Mesenchymal stem cell (in vitro differentiated cells and primary cell): Measurements from ENCODE around the gene DPEP3.

Experiments
- DNase-seq: peaks from one replicate; pipeline ENCODE4 v3.0.0-alpha.2; 2013
- H2AFZ ChIP-seq: one replicate; pipeline ENCODE4 v1.6.1; 2013; ENCODE audit warnings: low read depth, mild to moderate bottlenecking, control low read depth, inconsistent platforms, low read length, moderate library complexity
- H2AK5ac ChIP-seq: 2 replicates; pipeline ENCODE4 v1.6.1; 2013; ENCODE audit warnings: low read length, moderate library complexity, mild to moderate bottlenecking, inconsistent platforms; ENCODE audit not compliant: severe bottlenecking
- H2BK120ac ChIP-seq: one replicate; pipeline ENCODE4 v1.6.1; 2013; ENCODE audit warnings: low read depth, mild to moderate bottlenecking, inconsistent platforms, low read length, moderate library complexity
- H2BK12ac ChIP-seq, 2 experiments: one replicate each; pipeline ENCODE4 v1.6.1; 2013; ENCODE audit warnings: inconsistent platforms in 2 of 2, low read length in 2 of 2, mild to moderate bottlenecking in 2 of 2, moderate library complexity in 2 of 2, control low read depth in 1 of 2
- H2BK15ac ChIP-seq: one replicate; pipeline ENCODE4 v1.6.1; 2013; ENCODE audit warnings: mild to moderate bottlenecking, low read depth, inconsistent platforms; ENCODE audit not compliant: poor library complexity, severe bottlenecking
- H2BK5ac ChIP-seq: 2 replicates; pipeline ENCODE4 v1.6.1; 2013; ENCODE audit warnings: low read depth, mild to moderate bottlenecking, low read length, control low read depth, inconsistent platforms; ENCODE audit not compliant: poor library complexity, severe bottlenecking
- H3K14ac ChIP-seq, 2 experiments: one replicate each; pipeline ENCODE4 v1.6.1; 2013; ENCODE audit warnings: inconsistent platforms in 2 of 2, low read length in 2 of 2, control low read depth in 1 of 2, mild to moderate bottlenecking in 1 of 2, moderate library complexity in 1 of 2
- H3K18ac ChIP-seq, 2 experiments: one replicate each; pipeline ENCODE4 v1.6.1; 2013; ENCODE audit warnings: inconsistent platforms in 2 of 2, low read length in 2 of 2, control low read depth in 1 of 2, low read depth in 1 of 2, mild to moderate bottlenecking in 1 of 2
- H3K23ac ChIP-seq, 2 experiments: one replicate each; pipeline ENCODE4 v1.6.1; 2013; ENCODE audit warnings: inconsistent platforms in 2 of 2, low read length in 2 of 2, mild to moderate bottlenecking in 2 of 2, moderate library complexity in 2 of 2, control low read depth in 1 of 2
- H3K27ac ChIP-seq: 2 replicates; pipeline ENCODE4 v1.5.1; 2013; ENCODE audit warnings: mild to moderate bottlenecking, moderate library complexity, low read length, control low read depth, inconsistent platforms; ENCODE audit not compliant: poor library complexity, severe bottlenecking
- H3K27me3 ChIP-seq, 2 experiments: 2 replicates each; pipeline versions ENCODE4 v1.6.1 to v1.7.0; 2013; ENCODE audit warnings: low read length in 2 of 2, mild to moderate bottlenecking in 2 of 2, moderate library complexity in 2 of 2, control low read depth in 1 of 2, inconsistent platforms in 1 of 2; ENCODE audit not compliant: control insufficient read depth in 1 of 2, insufficient read depth in 1 of 2
- H3K36me3 ChIP-seq, 2 experiments: 2 replicates each; pipeline versions ENCODE4 v1.6.1 to v1.7.0; 2013; ENCODE audit warnings: low read length in 2 of 2, control low read depth in 1 of 2, inconsistent platforms in 1 of 2, low read depth in 1 of 2, mild to moderate bottlenecking in 1 of 2; ENCODE audit not compliant: insufficient read depth in 2 of 2, control insufficient read depth in 1 of 2
- H3K4ac ChIP-seq, 2 experiments: one replicate each; pipeline ENCODE4 v1.6.1; 2013; ENCODE audit warnings: inconsistent platforms in 2 of 2, low read length in 2 of 2, mild to moderate bottlenecking in 2 of 2, moderate library complexity in 2 of 2, control low read depth in 1 of 2, low read depth in 1 of 2
- H3K4me1 ChIP-seq: 2 replicates; pipeline ENCODE4 v1.6.1; 2013; ENCODE audit warnings: low read depth, low read length, control low read depth; ENCODE audit not compliant: control insufficient read depth, insufficient read depth
- H3K4me2 ChIP-seq: 2 replicates; pipeline ENCODE4 v1.6.1; 2013; ENCODE audit warnings: low read length, mild to moderate bottlenecking, inconsistent platforms; ENCODE audit not compliant: poor library complexity, severe bottlenecking
- H3K4me3 ChIP-seq, 2 experiments: 2 replicates each; pipeline versions ENCODE4 v1.5.1 to v1.7.0; 2013; ENCODE audit warnings: low read length in 2 of 2, mild to moderate bottlenecking in 2 of 2, control low read depth in 1 of 2, low read depth in 1 of 2; ENCODE audit not compliant: insufficient read depth in 1 of 2
- H3K79me1 ChIP-seq: replicated peaks from 2 replicates; pipeline ENCODE4 v1.6.1; 2013; ENCODE audit warnings: mild to moderate bottlenecking, control low read depth, low read length, inconsistent platforms; ENCODE audit not compliant: poor library complexity, severe bottlenecking
- H3K9ac ChIP-seq: 2 replicates; pipeline ENCODE4 v1.7.0; 2013; ENCODE audit warnings: mild to moderate bottlenecking, low read length, moderate library complexity
- H3K9me3 ChIP-seq: 2 replicates; pipeline ENCODE4 v1.7.0; 2013; ENCODE audit warnings: mild to moderate bottlenecking, low read length; ENCODE audit not compliant: control insufficient read depth
- H4K8ac ChIP-seq: one replicate; pipeline ENCODE4 v1.6.1; 2013; ENCODE audit warnings: inconsistent platforms, mild to moderate bottlenecking, low read length, moderate library complexity
- H4K91ac ChIP-seq: one replicate; pipeline ENCODE4 v1.6.1; 2013; ENCODE audit warnings: mild to moderate bottlenecking, low read length, inconsistent platforms
- WGBS: methylation state at CpG from one replicate; pipeline ENCODE4 v1.1.7; 2013; ENCODE audit warnings: mixed read lengths; 5-methylcytosine and 5-hydroxymethylcytosine counted together

Gene DPEP3

DNA sequence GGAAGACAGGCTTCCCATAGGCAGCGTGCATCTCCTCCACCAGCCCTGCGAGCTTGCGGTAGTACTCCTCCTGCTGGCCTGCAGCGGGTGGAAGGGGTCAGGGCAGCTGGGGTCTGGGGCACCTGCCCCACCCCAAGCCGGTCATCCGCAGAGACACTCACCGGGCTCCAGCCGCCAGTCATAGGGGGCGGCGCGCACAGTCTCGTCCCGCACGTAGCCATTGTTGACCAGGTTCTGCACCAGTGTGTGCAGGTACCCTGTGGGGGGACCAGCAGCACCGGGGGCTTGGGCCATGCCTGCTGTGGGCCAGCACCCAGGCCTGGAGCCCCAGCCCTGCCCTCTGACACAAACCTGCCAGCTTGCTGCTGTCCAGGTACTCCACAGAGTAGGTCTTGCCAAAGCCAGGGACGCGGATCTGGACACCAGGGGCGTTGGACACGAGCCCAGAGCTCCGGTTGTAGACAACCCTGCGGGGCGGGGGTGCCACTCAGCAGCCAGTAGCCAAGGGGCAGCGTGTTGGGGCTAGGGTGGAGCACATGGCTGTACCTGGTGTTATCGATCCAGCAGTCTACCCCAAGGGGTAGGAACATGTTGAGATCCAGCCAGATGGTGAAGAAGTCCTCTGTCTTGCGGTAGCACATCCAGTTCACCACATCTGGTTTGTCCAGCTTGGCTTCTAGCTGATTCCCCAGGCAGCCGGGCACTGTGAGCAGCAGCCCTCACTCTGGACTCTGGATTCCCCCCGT lies 37.6 kb downstream of the DPEP3 start:
- no peak overlapping the region for H3K4me3 ChIP-seq
- H3K23ac ChIP-seq, result no peak overlapping the region
- no peak overlapping the region for H3K14ac ChIP-seq
- H3K9ac ChIP-seq, result no peak overlapping the region
- H3K79me1 ChIP-seq, result peaks cover 26% of the 10 kb centered on the region
- no peak overlapping the region for H2BK12ac ChIP-seq
- peaks cover 19% of the 10 kb centered on the region for H3K4me1 ChIP-seq
- no peak overlapping the region for H4K8ac ChIP-seq
- H2AK5ac ChIP-seq, result no peak overlapping the region
- H3K4ac ChIP-seq, result no peak overlapping the region
- H2BK15ac ChIP-seq, result no peak overlapping the region
- DNase-seq, result no peak
- no peak overlapping the region for H3K4me2 ChIP-seq
- 96% methylated on average over 27 of the region's 27 CpGs for WGBS
- H4K91ac ChIP-seq, result peak overlapping the region; percentile 8
- no peak overlapping the region for H2BK5ac ChIP-seq
- no peak overlapping the region for H2BK120ac ChIP-seq
- no peaks in the 10 kb centered on the region for H3K9me3 ChIP-seq
- no peak overlapping the region for H3K27ac ChIP-seq
- peaks cover 75 to 84% of the 10 kb centered on the region in 2 experiments for H3K36me3 ChIP-seq
- H2AFZ ChIP-seq, result no peak overlapping the region
- H3K27me3 ChIP-seq, result no peaks in the 10 kb centered on the region
- H3K18ac ChIP-seq, result no peak overlapping the region

- Histone ChIP-seq H3K79me1 (peaks cover 22% of the 10 kb centered on the region), H3K9ac (no peak overlapping the region), H2AFZ (no peak overlapping the region), H2BK120ac (no peak overlapping the region), H2BK5ac (no peak overlapping the region), H3K18ac (no peak overlapping the region), H3K14ac (no peak overlapping the region), H2AK5ac (no peak overlapping the region), H3K4me2 (no peak overlapping the region), H3K27ac (no peak overlapping the region), H3K4me1 (peaks cover 23% of the 10 kb centered on the region), H4K8ac (no peak overlapping the region), H3K23ac (no peak overlapping the region), H3K36me3 (peaks cover 70 to 79% of the 10 kb centered on the region in 2 experiments), H2BK15ac (no peak overlapping the region), H3K4ac (no peak overlapping the region), H4K91ac (no peak overlapping the region), H2BK12ac (no peak overlapping the region), H3K9me3 (no peaks in the 10 kb centered on the region), H3K4me3 (no peak overlapping the region), H3K27me3 (no peaks in the 10 kb centered on the region)
- peak; percentile 50 for DNase-seq
- 87% methylated on average over 6 of the region's 6 CpGs for WGBS
Measured at GRCh38 chr16:67942200-67942509, 38.1 kb downstream of the DPEP3 start.

DNA sequence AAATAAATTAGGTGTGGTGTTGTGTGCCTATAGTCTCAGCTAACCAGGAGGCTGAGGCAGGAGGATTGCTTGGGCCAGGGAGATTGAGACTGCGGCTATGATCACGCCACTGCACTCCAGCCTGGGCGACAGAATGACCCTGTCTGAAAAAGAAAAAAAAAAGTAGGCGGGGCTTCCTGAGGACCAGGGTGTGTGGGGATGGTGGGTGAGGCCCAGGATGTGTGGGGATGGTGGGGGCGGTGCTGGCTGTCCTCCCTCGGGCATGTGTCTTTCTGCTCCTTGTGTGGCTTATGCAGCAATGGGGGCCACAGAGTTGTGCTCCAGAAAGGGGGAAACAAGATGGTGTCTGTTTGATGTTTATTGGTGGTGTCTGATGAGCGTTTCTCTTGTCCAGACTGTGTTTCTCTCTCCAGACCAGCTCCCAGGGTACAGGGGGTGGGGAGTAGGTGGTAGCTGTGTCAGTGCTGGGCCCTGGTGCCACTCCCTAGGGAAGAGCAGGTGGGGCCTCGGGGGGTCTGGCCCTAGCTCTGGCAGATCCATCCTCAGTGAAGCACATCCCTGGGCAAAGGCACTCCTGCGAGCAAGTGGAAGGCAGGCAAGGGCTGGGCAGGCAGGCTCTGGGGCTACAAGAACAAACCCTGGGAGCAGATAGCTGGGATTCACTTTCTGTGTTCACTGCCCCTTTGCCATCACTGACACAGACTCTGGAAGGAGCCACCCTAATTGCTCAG lies 38.7 kb downstream of the DPEP3 start:
- Histone ChIP-seq H3K27me3 (no peaks in the 10 kb centered on the region), H3K9me3 (no peaks in the 10 kb centered on the region), H3K4ac (no peak overlapping the region), H3K36me3 (peaks cover 64 to 74% of the 10 kb centered on the region in 2 experiments), H3K27ac (no peak overlapping the region), H3K4me3 (no peak overlapping the region), H3K79me1 (peaks cover 21% of the 10 kb centered on the region), H4K8ac (no peak overlapping the region), H2BK5ac (no peak overlapping the region), H3K4me2 (no peak overlapping the region), H3K4me1 (peaks cover 27% of the 10 kb centered on the region), H3K9ac (no peak overlapping the region), H2BK12ac (no peak overlapping the region), H2AK5ac (no peak overlapping the region), H4K91ac (no peak overlapping the region), H2BK15ac (no peak overlapping the region), H2BK120ac (no peak overlapping the region), H2AFZ (no peak overlapping the region), H3K23ac (no peak overlapping the region), H3K14ac (no peak overlapping the region), H3K18ac (no peak overlapping the region)
- no peak for DNase-seq
- 90% methylated on average over 9 of the region's 9 CpGs for WGBS

DNA sequence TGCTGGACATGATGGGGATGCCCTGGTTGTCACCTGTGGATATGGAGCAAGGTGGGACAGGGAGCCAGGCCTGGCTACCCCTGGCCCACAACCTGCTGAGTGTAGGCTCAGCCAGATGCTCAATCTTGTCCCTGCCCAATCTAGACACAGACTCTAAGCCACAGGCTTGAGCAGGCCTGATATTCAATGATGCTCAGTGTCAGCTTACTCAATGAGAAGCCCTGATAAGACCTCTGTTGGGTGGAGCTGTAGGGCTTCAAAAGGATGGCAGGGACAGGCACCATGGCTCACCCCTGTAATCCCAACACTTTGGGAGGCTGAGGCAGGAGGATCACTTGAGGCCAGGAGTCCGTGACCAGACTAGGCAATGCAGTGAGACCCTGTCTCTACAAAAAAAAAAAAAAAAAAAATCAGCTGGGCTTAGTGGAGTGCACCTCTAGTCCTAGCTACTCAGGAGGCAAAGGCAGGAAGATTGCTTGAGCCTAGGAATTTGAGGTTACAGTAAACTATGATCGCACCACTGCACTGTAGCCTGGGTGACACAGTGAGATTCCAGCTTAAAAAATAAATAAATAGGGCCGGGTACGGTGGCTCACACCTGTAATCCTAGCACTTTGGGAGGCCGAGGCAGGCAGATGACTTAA lies 39.7 kb downstream of the DPEP3 start:
- no peak overlapping the region for H3K4me3 ChIP-seq
- no peak overlapping the region for H2BK12ac ChIP-seq
- no peaks in the 10 kb centered on the region for H3K27me3 ChIP-seq
- no peak overlapping the region for H3K9ac ChIP-seq
- peaks cover 26% of the 10 kb centered on the region for H3K4me1 ChIP-seq
- 93% methylated on average over 4 of the region's 5 CpGs for WGBS
- no peak overlapping the region for H3K4me2 ChIP-seq
- peaks cover 13% of the 10 kb centered on the region for H3K79me1 ChIP-seq
- no peak overlapping the region for H2BK15ac ChIP-seq
- no peak overlapping the region for H4K8ac ChIP-seq
- H3K9me3 ChIP-seq, result no peaks in the 10 kb centered on the region
- no peak overlapping the region for H3K18ac ChIP-seq
- H3K27ac ChIP-seq, result no peak overlapping the region
- no peak overlapping the region for H4K91ac ChIP-seq
- DNase-seq, result no peak
- H2AK5ac ChIP-seq, result no peak overlapping the region
- no peak overlapping the region for H2BK120ac ChIP-seq
- no peak overlapping the region for H2BK5ac ChIP-seq
- peaks cover 54 to 63% of the 10 kb centered on the region in 2 experiments for H3K36me3 ChIP-seq
- no peak overlapping the region for H3K23ac ChIP-seq
- H3K14ac ChIP-seq, result no peak overlapping the region
- no peak overlapping the region for H3K4ac ChIP-seq
- H2AFZ ChIP-seq, result no peak overlapping the region
